ENCODE measurements around the gene FGG.

The FGG gene

DNA sequence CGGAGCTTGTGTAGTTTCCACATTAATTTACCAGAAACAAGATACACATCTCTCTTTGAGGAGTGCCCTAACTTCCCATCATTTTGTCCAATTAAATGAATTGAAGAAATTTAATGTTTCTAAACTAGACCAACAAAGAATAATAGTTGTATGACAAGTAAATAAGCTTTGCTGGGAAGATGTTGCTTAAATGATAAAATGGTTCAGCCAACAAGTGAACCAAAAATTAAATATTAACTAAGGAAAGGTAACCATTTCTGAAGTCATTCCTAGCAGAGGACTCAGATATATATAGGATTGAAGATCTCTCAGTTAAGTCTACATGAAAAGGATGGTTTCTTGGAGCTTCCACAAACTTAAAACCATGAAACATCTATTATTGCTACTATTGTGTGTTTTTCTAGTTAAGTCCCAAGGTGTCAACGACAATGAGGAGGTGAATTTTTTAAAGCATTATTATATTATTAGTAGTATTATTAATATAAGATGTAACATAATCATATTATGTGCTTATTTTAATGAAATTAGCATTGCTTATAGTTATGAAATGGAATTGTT, 49.7 kb downstream of the FGG start, which contains the start of gene FGB:
TSS of gene FGB (plus strand) at position 315 of the 558 bp plus-strand sequence. CDS start at position 323, 8 bp downstream.
- no peak for TF ChIP-seq TCF12 (IDR thresholded peaks at IDR 0.05; ENCODE audit: low read depth)
- no peak for TF ChIP-seq CEBPB (IDR thresholded peaks at IDR 0.05)
- TF ChIP-seq, protein P1, sequence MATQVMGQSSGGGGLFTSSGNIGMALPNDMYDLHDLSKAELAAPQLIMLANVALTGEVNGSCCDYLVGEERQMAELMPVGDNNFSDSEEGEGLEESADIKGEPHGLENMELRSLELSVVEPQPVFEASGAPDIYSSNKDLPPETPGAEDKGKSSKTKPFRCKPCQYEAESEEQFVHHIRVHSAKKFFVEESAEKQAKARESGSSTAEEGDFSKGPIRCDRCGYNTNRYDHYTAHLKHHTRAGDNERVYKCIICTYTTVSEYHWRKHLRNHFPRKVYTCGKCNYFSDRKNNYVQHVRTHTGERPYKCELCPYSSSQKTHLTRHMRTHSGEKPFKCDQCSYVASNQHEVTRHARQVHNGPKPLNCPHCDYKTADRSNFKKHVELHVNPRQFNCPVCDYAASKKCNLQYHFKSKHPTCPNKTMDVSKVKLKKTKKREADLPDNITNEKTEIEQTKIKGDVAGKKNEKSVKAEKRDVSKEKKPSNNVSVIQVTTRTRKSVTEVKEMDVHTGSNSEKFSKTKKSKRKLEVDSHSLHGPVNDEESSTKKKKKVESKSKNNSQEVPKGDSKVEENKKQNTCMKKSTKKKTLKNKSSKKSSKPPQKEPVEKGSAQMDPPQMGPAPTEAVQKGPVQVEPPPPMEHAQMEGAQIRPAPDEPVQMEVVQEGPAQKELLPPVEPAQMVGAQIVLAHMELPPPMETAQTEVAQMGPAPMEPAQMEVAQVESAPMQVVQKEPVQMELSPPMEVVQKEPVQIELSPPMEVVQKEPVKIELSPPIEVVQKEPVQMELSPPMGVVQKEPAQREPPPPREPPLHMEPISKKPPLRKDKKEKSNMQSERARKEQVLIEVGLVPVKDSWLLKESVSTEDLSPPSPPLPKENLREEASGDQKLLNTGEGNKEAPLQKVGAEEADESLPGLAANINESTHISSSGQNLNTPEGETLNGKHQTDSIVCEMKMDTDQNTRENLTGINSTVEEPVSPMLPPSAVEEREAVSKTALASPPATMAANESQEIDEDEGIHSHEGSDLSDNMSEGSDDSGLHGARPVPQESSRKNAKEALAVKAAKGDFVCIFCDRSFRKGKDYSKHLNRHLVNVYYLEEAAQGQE (IDR thresholded peaks at IDR 0.05; ENCODE audit: low read depth): no peak
- TF ChIP-seq CREB1 (IDR thresholded peaks at IDR 0.05; ENCODE audit: low read depth): no peak

DNA sequence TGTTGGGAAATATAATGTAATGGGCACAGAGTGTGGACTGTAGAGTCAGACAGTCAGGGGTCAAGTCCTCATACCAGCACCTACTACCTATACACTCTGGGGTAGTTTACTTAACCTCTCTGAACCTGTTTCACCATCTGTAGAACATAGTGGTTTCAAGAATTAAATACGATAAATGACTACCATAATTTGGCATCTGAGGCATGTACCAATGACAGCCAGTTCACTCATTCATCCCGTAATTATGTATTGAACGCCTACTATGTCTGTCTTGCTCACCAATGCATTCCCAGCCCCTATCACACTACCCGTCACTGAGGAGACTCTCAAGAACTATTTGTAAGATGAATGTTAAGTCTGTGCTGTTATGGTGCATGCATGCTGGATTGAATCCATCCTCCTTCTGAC, 51.6 kb downstream of the FGG start:
- TF ChIP-seq, protein P2, sequence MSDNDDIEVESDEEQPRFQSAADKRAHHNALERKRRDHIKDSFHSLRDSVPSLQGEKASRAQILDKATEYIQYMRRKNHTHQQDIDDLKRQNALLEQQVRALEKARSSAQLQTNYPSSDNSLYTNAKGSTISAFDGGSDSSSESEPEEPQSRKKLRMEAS (IDR thresholded peaks at IDR 0.05): no peak
- TF ChIP-seq TEAD4 (IDR thresholded peaks at IDR 0.05): no peak
- no peak for TF ChIP-seq RAD21 (IDR thresholded peaks at IDR 0.05; ENCODE audit: low read depth)
- TF ChIP-seq, protein P3, sequence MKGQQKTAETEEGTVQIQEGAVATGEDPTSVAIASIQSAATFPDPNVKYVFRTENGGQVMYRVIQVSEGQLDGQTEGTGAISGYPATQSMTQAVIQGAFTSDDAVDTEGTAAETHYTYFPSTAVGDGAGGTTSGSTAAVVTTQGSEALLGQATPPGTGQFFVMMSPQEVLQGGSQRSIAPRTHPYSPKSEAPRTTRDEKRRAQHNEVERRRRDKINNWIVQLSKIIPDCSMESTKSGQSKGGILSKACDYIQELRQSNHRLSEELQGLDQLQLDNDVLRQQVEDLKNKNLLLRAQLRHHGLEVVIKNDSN (IDR thresholded peaks at IDR 0.05): no peak
- TF ChIP-seq ZBTB7A (IDR thresholded peaks at IDR 0.05; ENCODE audit: low read depth): no peak
- TF ChIP-seq FOXM1 (IDR thresholded peaks at IDR 0.05; ENCODE audit: borderline replicate concordance, low read depth): no peak
- TF ChIP-seq, protein P1 (IDR thresholded peaks at IDR 0.05; ENCODE audit: low read depth): no peak
- no peak for TF ChIP-seq NFIC (IDR thresholded peaks at IDR 0.05)
- no peak for TF ChIP-seq EP300 (IDR thresholded peaks at IDR 0.05; ENCODE audit: borderline replicate concordance)
- no peak for TF ChIP-seq CEBPB (IDR thresholded peaks at IDR 0.05)
- TF ChIP-seq CREB1 (IDR thresholded peaks at IDR 0.05; ENCODE audit: low read depth): no peak
- no peak for TF ChIP-seq TCF12 (IDR thresholded peaks at IDR 0.05; ENCODE audit: low read depth)
- no peak for TF ChIP-seq EGR1 (IDR thresholded peaks at IDR 0.05)
- no peak for TF ChIP-seq TAF1 (IDR thresholded peaks at IDR 0.05; ENCODE audit: low read depth)
- TF ChIP-seq YY1 (IDR thresholded peaks at IDR 0.05; ENCODE audit: low read depth): no peak

DNA sequence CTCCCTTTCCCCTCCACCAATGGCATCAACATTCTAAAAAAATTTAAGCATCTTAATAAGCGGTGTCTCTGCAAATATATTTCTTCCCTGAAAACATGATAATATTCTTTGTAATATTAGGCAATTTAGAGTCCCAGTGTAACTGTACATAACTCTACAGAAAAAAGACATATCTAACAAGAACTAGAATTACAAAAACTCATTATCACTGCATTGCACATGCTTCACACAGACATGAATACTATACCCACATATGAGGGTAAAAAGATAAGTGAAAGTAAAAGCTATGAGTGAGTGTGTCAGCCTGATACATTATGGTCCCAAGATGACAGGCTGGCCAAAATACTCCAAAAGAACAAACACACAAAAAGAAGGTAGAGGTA, 52.0 kb downstream of the FGG start:
- TF ChIP-seq CEBPB (IDR thresholded peaks at IDR 0.05): no peak
- TF ChIP-seq, protein P3 (IDR thresholded peaks at IDR 0.05): no peak
- no peak for TF ChIP-seq RAD21 (IDR thresholded peaks at IDR 0.05; ENCODE audit: low read depth)
- TF ChIP-seq FOXM1 (IDR thresholded peaks at IDR 0.05; ENCODE audit: borderline replicate concordance, low read depth): no peak
- no peak for TF ChIP-seq TCF12 (IDR thresholded peaks at IDR 0.05; ENCODE audit: low read depth)

DNA sequence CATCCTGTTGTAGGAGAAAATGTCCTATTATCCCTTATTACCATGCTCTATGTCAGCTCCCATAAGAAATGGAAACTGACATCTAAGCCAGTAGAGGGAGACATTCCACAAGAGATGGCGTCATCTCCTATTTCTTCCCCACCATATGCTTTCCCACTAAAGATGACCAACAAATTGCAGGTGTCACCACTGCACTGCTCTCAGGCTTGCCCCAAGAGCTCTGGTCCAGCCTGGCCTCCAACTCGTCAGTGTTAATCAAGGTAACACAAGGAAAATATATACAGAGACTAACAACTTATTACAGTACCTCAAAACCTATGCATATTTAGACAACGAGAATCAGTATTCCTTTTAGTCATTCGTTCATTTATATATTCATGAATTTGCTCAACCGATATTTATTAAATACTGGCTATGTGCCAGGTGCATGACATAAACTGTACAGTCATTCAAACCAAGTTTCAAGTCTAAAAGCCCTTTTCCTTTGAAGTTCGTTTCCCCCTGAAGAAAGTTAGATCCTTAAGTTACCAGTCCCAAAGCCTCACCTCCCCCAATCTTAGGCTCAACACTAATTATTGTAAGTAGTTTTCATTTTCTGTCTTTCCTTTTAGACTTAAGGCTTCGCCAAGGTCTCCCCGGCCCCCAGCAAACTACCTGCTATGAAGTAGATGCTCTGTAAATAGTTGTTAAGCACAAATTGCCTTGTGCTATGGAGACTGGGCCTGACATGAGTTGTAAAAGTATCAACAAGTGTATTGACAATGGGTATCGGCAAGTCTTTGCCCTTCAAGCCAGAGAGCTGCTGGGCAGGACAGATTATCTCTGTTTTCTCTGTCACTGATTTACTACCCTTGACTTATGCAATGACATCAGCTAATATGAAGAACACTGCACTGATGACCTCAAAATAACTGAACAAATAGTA, 52.7 kb downstream of the FGG start:
- peak; percentile 83 for TF ChIP-seq RAD21 (IDR thresholded peaks at IDR 0.05; ENCODE audit: low read depth)
- TF ChIP-seq, protein P2 (IDR thresholded peaks at IDR 0.05): no peak

DNA sequence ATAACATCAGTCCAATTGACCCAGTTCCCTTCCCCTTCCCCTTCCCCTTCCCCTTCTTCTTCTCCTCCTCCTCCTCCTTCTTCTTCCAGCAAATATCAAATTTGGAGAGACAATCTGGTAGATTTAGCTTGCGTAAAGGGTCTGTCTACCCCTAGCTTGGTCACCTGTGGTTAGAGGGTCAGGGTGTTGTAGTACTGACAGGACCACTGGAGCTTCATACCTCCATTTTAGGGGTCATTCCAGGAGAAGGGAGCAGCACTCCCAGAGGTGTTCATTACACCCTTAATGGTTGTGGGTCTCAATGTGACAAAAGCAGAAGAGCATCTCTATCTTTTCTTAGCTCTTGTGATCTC, 53.3 kb downstream of the FGG start:
- TF ChIP-seq ZBTB7A (IDR thresholded peaks at IDR 0.05; ENCODE audit: low read depth) (no peak), TCF12 (IDR thresholded peaks at IDR 0.05; ENCODE audit: low read depth) (no peak), YY1 (IDR thresholded peaks at IDR 0.05; ENCODE audit: low read depth) (no peak), TAF1 (IDR thresholded peaks at IDR 0.05; ENCODE audit: low read depth) (no peak), NFIC (IDR thresholded peaks at IDR 0.05) (no peak), EP300 (IDR thresholded peaks at IDR 0.05; ENCODE audit: borderline replicate concordance) (no peak), EGR1 (IDR thresholded peaks at IDR 0.05) (no peak), FOXM1 (IDR thresholded peaks at IDR 0.05; ENCODE audit: borderline replicate concordance, low read depth) (no peak), RAD21 (IDR thresholded peaks at IDR 0.05; ENCODE audit: low read depth) (no peak), CEBPB (IDR thresholded peaks at IDR 0.05) (no peak), CREB1 (IDR thresholded peaks at IDR 0.05; ENCODE audit: low read depth) (no peak), TEAD4 (IDR thresholded peaks at IDR 0.05) (no peak)
- TF ChIP-seq, protein P1 (IDR thresholded peaks at IDR 0.05; ENCODE audit: low read depth): no peak
- TF ChIP-seq, protein P3 (IDR thresholded peaks at IDR 0.05): no peak
- TF ChIP-seq, protein P2 (IDR thresholded peaks at IDR 0.05): no peak
